ENCODE data around the gene DNMT1.

The DNMT1 gene

DNA sequence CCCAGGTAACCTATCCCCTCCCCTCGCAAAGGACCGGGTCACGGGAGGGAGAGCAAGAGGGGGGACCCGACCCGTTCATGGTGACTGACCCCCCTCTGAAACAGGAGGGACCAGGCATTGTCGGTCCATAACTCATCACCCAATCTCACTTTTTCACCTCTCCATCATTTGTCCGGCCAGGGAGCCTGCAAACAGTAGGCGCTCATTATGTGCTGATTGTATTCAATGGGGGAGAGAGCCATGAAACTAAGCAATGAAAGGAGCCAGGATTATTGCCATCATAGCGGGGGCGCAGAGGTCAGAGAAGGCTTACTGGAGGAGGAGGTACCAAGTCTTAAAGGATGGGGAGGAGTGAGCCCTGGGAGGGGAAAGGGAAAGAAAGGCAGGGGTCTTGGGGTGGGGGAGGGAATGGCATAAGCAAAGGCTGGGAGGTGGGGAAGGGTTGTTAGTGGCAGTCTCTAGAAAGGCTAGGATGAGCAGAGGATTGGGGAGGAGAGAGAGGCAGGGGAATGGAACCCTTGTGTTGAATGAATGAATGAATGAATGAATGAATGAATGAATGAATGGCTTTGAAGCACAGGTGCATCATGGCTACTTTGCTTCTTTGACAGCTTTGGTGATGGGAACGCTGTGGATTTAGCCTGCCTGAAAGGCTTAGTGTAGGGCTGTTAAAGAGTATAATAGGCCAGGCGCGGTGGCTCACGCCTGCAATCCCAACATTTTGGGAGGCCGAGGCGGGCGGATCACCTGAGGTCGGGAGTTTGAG is 107.3 kb downstream of the DNMT1 start:
- peak overlapping the region; percentile 89 for H3K4me3 ChIP-seq (ENCODE audit: low read length)
- TF ChIP-seq ZNF274 (IDR thresholded peaks at IDR 0.05; ENCODE audit: low read depth, low read length) = no peak

DNA sequence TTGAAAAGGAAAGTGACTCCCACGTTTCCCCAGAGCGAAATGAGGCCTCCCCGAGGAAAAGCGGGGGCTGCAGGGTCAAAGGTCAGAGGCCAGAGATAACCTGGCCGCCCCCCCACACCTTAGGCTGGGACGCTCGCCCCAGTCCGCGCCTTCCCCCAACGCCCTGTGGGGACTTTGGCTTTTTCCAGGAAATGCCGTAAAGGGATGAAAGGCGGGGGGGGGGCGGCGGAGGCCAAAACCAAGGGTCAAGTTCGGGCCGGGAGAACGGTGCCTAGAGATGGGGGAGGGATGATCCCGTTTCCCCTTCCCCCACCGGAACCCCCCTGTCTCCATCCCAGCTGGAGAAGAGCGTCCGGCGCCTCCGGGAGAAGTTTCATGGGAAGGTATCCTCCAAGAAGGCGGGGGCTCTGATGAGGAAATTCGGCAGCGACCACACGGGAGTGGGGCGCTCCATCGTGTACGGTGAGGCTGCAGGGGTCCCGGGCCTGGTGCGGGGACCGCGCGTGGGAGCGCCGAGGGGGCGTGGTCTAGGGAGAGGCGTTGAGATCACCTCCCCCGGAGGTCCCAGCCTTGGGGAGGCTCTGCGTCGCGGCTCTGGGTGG is 108.1 kb downstream of the DNMT1 start:
- peak overlapping the region; percentile 89 for H3K4me3 ChIP-seq (ENCODE audit: low read length)
- no peak for TF ChIP-seq ZNF274 (IDR thresholded peaks at IDR 0.05; ENCODE audit: low read depth, low read length)

GRCh38 chr19:10085641-10086590 is 108.8 kb downstream of the DNMT1 start, which contains the start of gene SHFL:
Gene SHFL (plus strand): TSS chr19:10086317. CDS start chr19:10086428, 111 bp downstream.
- TF ChIP-seq ZNF274 (IDR thresholded peaks at IDR 0.05; ENCODE audit: low read depth, low read length) = no peak
- H3K4me3 ChIP-seq (ENCODE audit: low read length) = peak within 1 kb of the TSS; percentile 89

DNA sequence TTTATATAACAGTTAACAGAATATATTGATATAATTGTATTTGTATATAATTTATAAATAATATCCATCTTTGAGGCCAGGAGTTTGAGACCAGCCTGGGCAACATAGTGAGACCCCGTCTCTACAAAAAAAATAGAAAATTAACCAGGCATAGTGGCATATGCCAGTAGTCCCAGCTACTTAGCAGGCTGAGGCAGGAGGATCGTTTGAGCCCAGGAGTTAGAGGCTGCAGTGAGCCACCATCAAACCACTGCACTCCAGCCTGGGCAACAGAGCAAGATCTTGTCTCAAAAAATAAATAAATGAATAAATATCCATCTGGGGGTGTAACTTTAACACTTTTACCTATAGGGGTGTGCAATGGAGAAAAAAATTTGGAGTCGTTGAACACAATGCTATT is 110.0 kb downstream of the DNMT1 start:
- TF ChIP-seq ZNF274 (IDR thresholded peaks at IDR 0.05; ENCODE audit: low read depth, low read length) = no peak

GRCh38 chr19:10083911-10084310 is 110.8 kb downstream of the DNMT1 start:
- H3K4me3 ChIP-seq (ENCODE audit: low read length) = no peak overlapping the region
- TF ChIP-seq ZNF274 (IDR thresholded peaks at IDR 0.05; ENCODE audit: low read depth, low read length) = no peak

More for the DNA sequence above, 110.0 kb downstream of the DNMT1 start:
- no peak overlapping the region for H3K4me3 ChIP-seq (ENCODE audit: low read length)
